Measurements from ENCODE around the gene OR4D11. TPM values are rescaled to one million over a fixed set of nuclear protein-coding genes. Genes with fewer than 3 reads are reported as not detected.
"Not testable (repeated sequence)": the region's sequence is repeated elsewhere in the genome, so short reads cannot be mapped to it uniquely, and the experiment has no call there.

The OR4D11 gene
- total RNA-seq, 1 donor from 2014 or later: not detected

DNA sequence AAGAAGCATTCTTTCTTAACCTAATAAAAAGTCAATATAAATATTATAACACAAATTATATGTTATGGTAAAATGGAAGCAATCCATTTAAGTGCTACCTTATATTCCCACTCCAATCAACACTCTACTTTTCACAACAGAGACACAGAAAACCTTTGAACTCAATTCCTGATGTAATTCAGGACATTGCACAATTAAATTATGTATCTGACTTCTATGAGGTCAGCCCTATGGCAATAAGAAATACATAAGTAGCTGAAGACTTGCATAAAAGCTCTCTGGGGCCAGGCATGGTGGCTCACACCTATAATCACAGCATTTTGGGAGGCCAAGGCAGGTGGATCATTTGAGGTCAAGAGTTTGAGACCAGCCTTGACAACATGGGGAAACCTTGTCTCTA lies 23.5 kb upstream of the OR4D11 start:
- Histone ChIP-seq H3K27me3 (no peaks in the 10 kb centered on the region), H3K4me3 (no peak overlapping the region), H3K9me3 (no peaks in the 10 kb centered on the region), H3K36me3 (no peaks in the 10 kb centered on the region), H3K4me1 (no peaks in the 10 kb centered on the region), H3K27ac (no peak overlapping the region)
- DNase-seq (ENCODE audit: low spot score in 2 of 2): no peak
- intact Hi-C loops (cut with DNase I): no loop called here
- TF ChIP-seq, protein P1, sequence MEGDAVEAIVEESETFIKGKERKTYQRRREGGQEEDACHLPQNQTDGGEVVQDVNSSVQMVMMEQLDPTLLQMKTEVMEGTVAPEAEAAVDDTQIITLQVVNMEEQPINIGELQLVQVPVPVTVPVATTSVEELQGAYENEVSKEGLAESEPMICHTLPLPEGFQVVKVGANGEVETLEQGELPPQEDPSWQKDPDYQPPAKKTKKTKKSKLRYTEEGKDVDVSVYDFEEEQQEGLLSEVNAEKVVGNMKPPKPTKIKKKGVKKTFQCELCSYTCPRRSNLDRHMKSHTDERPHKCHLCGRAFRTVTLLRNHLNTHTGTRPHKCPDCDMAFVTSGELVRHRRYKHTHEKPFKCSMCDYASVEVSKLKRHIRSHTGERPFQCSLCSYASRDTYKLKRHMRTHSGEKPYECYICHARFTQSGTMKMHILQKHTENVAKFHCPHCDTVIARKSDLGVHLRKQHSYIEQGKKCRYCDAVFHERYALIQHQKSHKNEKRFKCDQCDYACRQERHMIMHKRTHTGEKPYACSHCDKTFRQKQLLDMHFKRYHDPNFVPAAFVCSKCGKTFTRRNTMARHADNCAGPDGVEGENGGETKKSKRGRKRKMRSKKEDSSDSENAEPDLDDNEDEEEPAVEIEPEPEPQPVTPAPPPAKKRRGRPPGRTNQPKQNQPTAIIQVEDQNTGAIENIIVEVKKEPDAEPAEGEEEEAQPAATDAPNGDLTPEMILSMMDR (IDR thresholded peaks at IDR 0.05): no peak

DNA sequence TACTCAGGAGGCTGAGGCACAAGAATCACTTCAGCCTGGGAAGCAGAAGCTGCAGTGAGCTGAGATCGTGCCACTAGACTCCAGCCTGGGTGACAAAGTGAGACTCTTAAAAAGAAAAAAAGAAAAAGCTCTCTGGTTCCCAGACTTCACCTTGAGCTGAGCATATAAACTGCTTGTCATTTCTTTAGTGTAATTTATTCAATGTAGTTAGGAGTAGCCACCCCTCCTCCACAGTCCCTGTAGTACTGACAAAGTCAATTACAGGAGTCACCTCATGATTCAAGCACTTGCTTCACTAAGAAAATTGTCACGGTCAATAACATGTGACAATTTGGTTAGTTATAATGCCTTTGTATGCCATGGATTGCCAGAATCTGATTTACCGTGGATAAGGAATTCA lies 23.0 kb upstream of the OR4D11 start:
- Histone ChIP-seq H3K4me3 (no peak overlapping the region), H3K36me3 (no peaks in the 10 kb centered on the region), H3K27ac (no peak overlapping the region), H3K9me3 (no peaks in the 10 kb centered on the region), H3K4me1 (no peaks in the 10 kb centered on the region), H3K27me3 (no peaks in the 10 kb centered on the region)
- no peak for DNase-seq (ENCODE audit: low spot score in 2 of 2)
- intact Hi-C loops (cut with DNase I): no loop called here
- TF ChIP-seq, protein P1 (IDR thresholded peaks at IDR 0.05): no peak

DNA sequence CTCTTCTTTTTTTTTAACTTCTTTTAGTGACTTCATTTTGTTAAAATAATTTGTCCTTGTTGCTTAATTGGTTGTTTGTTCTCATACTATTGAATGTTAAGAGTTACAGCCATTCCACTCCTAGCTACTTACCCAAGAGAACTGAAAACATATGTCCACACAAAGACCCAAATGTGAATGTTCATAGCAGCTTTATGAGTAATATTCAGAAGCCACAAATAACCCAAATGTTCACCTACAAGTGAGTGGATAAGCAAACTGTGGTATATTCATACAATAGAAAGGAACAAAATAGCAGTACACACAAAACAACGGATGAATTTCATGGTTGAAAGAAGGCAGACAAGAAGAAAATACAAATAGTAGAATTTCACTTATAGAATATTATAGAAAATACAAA lies 1.4 kb upstream of the OR4D11 start:
- Histone ChIP-seq H3K9me3 (no peaks in the 10 kb centered on the region), H3K4me3 (no peak overlapping the region), H3K27me3 (no peaks in the 10 kb centered on the region), H3K4me1 (no peaks in the 10 kb centered on the region), H3K36me3 (no peaks in the 10 kb centered on the region), H3K27ac (no peak overlapping the region)
- no peak for DNase-seq (ENCODE audit: low spot score in 2 of 2)
- intact Hi-C loops (cut with DNase I): no loop called here
- TF ChIP-seq, protein P1 (IDR thresholded peaks at IDR 0.05): no peak

DNA sequence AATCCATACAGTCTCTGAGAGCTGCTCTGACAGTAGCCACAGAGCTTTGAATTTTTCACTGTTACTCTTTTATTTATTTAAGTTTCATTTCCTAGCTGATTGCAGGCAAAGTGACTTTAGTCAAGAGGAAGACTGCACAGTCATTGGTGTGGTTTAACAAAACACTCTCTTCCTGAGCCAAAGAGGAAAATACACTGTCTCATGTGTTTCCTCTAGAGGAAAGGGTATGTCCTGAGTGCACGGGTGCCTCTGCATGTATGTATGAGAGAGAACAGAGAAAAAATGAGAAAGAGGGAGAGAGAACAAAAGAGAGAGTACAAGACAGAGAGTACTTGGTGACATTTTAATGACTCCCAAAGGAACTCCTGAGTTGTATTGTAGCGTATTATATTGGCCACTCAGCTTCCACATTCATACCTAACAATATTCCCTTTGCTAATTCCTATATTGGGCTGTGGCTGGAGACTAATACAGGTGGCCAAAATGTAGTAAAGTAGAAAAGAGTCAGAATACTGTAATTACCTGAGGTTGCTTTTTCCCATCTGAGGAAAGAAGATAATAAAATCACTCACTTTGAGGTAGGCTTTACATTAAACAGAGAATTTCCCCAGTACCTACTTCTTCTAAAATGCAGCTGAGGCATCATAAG lies 7.7 kb downstream of the OR4D11 start, which contains the start of gene OR4D9:
Gene OR4D9 (plus strand): TSS at position 599 of the 649 bp plus-strand sequence. CDS start 3,374 bp downstream, outside the sequence.
- no peak for DNase-seq (ENCODE audit: low spot score in 2 of 2)
- TF ChIP-seq, protein P1 (IDR thresholded peaks at IDR 0.05): no peak
- H3K4me3 ChIP-seq: no peak within 1 kb of the TSS
- H3K27me3 ChIP-seq: no peaks in the 10 kb centered on the region
- no peaks in the 10 kb centered on the region for H3K36me3 ChIP-seq
- intact Hi-C loops (cut with DNase I): no loop called here
- no peaks in the 10 kb centered on the region for H3K9me3 ChIP-seq
- H3K4me1 ChIP-seq: no peaks in the 10 kb centered on the region
- H3K27ac ChIP-seq: no peak within 1 kb of the TSS

DNA sequence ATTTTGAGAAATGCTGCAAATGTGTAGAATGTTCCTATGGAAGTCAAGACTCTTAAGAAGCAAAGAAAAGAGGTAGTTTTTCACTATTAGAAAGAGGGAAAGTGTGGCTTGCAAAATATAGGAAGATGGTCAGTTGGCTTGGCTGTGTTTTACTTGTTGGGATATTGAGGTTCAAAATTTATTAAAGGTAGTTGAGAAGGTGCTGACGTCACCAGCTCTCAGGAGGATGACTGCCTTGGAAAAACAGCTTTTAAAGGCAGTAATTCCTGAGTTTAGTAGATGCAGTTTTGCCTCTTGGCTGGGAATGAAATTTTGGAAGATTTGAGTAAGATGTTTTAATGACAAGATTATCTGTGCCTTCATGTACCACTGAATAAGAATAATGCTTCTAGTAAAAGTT lies 8.3 kb downstream of the OR4D11 start:
- H3K4me3 ChIP-seq: no peak overlapping the region
- TF ChIP-seq, protein P1 (IDR thresholded peaks at IDR 0.05): no peak
- intact Hi-C loops (cut with DNase I): no loop called here
- no peak for DNase-seq (ENCODE audit: low spot score in 2 of 2)
- no peaks in the 10 kb centered on the region for H3K27me3 ChIP-seq
- no peaks in the 10 kb centered on the region for H3K36me3 ChIP-seq
- no peak overlapping the region for H3K27ac ChIP-seq
- H3K4me1 ChIP-seq: no peaks in the 10 kb centered on the region
- no peaks in the 10 kb centered on the region for H3K9me3 ChIP-seq

DNA sequence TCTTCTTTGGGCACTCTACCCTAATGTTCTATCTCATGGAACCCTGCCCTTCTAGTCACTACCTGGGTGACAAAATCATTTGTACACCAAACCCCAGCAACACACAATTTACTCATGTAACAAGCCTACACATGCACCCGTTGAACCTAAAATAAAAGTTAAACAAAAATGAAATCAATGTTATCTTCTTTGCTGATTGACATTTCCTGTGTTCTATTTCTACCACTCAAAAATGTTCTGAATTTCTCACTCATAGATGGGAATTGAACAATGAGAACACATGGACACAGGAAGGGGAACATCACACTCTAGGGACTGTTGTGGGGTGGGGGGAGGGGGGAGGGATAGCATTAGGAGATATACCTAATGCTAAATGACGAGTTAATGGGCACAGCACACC lies 16.8 kb downstream of the OR4D11 start:
- H3K4me3 ChIP-seq; H3K9me3 ChIP-seq; DNase-seq (ENCODE audit: low spot score in 2 of 2); intact Hi-C loops (cut with DNase I); H3K4me1 ChIP-seq; H3K27me3 ChIP-seq; H3K36me3 ChIP-seq; H3K27ac ChIP-seq: not testable (repeated sequence)
